B cell (primary cell): ENCODE measurements around the gene PSD4.

Source experiments
- EZH2 ChIP-seq: IDR thresholded peaks from 2 replicates; pipeline ENCODE4 v1.6.1; 2012; ENCODE audit warnings: borderline replicate concordance, low read depth, mild to moderate bottlenecking, moderate library complexity, low read length; ENCODE audit not compliant: insufficient read depth, poor library complexity, severe bottlenecking
- TF ChIP-seq, protein P1 (sequence below): fragments of 200-600 bp; IDR thresholded peaks from one replicate; pipeline ENCODE4 v1.8.0; 2022; ENCODE audit warnings: antibody characterized with exemption, mild to moderate bottlenecking

DNA sequence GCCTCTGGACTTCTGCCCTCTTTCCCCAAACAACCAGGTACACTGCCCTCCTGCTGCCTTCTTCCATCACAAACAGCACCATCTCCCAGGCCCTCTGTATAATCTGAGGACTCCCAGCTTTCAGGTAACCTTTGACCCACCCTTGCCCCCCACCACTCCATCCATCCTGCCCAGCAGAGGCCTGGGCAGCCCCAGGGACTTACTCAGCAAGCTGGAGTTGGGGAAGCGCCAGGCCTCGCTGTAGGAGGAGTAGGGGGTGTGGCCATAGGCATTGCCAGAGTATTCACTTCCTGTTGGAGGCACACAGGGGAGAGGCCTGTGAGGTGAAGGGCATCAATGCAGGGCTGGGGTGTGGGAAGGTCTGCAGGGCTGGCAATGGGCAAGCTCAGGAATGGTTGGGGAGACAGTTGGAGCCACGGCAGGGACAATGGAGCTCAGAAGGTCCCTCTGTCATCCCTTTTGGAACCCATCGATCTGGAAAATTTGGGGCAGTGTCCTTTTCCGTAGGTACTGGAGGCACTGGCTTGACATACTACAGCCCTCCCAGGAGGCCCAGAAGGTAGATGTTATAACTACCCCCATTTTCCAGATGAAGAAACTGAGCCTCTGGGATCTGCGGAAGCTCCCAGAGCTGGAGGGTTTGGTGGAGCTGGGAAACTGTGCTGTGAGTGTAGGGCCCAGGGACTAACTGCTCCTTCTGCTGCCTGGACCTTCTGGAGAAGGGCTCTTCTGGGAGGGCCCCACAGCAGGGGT, 46.3 kb downstream of the PSD4 start:
- TF ChIP-seq, protein P1, sequence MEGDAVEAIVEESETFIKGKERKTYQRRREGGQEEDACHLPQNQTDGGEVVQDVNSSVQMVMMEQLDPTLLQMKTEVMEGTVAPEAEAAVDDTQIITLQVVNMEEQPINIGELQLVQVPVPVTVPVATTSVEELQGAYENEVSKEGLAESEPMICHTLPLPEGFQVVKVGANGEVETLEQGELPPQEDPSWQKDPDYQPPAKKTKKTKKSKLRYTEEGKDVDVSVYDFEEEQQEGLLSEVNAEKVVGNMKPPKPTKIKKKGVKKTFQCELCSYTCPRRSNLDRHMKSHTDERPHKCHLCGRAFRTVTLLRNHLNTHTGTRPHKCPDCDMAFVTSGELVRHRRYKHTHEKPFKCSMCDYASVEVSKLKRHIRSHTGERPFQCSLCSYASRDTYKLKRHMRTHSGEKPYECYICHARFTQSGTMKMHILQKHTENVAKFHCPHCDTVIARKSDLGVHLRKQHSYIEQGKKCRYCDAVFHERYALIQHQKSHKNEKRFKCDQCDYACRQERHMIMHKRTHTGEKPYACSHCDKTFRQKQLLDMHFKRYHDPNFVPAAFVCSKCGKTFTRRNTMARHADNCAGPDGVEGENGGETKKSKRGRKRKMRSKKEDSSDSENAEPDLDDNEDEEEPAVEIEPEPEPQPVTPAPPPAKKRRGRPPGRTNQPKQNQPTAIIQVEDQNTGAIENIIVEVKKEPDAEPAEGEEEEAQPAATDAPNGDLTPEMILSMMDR, result no peak
- no peak for TF ChIP-seq EZH2
